Keratinocyte (primary cell): Measurements from ENCODE around the gene LAMB4.

Source experiments
- CTCF ChIP-seq, 3 experiments: IDR thresholded peaks in 1 of 3; conservative IDR thresholded peaks in 1 of 3; optimal IDR thresholded peaks in 1 of 3; 2 replicates in 2 of 3; 3 replicates in 1 of 3; pipeline versions ENCODE3 to v1.5.1; 2011; ENCODE audit warnings: low read length in 3 of 3, mild to moderate bottlenecking in 3 of 3, moderate library complexity in 2 of 3, control low read depth in 1 of 3, inconsistent platforms in 1 of 3; ENCODE audit not compliant: insufficient read depth in 2 of 3; ENCODE audit errors: extremely low read depth in 1 of 3
- EZH2 ChIP-seq: IDR thresholded peaks from one replicate; pipeline ENCODE4 v1.6.1; 2012; ENCODE audit warnings: inconsistent platforms, mild to moderate bottlenecking, low read length, moderate library complexity

GRCh38 chr7:108078211-108078673, 51.9 kb downstream of the LAMB4 start:
- no peak for TF ChIP-seq CTCF (optimal IDR thresholded peaks at IDR 0.05 in 1 of 3, IDR thresholded peaks at IDR 0.05 in 1 of 3, conservative IDR thresholded peaks at IDR 0.05 in 1 of 3; ENCODE audit: extremely low read depth in 1 of 3, insufficient read depth in 2 of 3, low read length in 3 of 3)
- TF ChIP-seq EZH2, result no peak
